Stomach smooth muscle (tissue), 2 donors: ENCODE results near the gene ST6GALNAC3.
"Not testable (repeated sequence)": the region's sequence is repeated elsewhere in the genome, so short reads cannot be mapped to it uniquely, and the experiment has no call there.

Experiments used
- H3K27ac ChIP-seq: one replicate; pipeline ENCODE4 v1.7.0; 2013; ENCODE audit warnings: mild to moderate bottlenecking, low read length, inconsistent platforms
- H3K27me3 ChIP-seq, 2 donors: one replicate each; pipeline ENCODE4 v1.7.0; 2013; ENCODE audit warnings: low read length in 2 of 2; ENCODE audit not compliant: insufficient read depth in 2 of 2, control insufficient read depth in 1 of 2
- H3K36me3 ChIP-seq, 2 donors: one replicate each; pipeline ENCODE4 v1.7.0; 2013; ENCODE audit warnings: low read length in 2 of 2; ENCODE audit not compliant: control insufficient read depth in 2 of 2, insufficient read depth in 2 of 2
- H3K4me1 ChIP-seq: one replicate; pipeline ENCODE4 v1.7.0; 2013; ENCODE audit warnings: low read length; ENCODE audit not compliant: control insufficient read depth, insufficient read depth
- H3K4me3 ChIP-seq, 2 donors: one replicate each; pipeline ENCODE4 v1.7.0; 2013; ENCODE audit warnings: low read length in 2 of 2
- H3K9ac ChIP-seq, 2 donors: one replicate each; pipeline ENCODE4 v1.7.0; 2013; ENCODE audit warnings: low read length in 2 of 2, mild to moderate bottlenecking in 1 of 2
- H3K9me3 ChIP-seq, 2 donors: one replicate each; pipeline ENCODE4 v1.7.0; 2013; ENCODE audit warnings: low read length in 2 of 2; ENCODE audit not compliant: control insufficient read depth in 2 of 2
- donor health status: healthy.
- donor health status: Pancreatic carcinoma.

ST6GALNAC3 gene

DNA sequence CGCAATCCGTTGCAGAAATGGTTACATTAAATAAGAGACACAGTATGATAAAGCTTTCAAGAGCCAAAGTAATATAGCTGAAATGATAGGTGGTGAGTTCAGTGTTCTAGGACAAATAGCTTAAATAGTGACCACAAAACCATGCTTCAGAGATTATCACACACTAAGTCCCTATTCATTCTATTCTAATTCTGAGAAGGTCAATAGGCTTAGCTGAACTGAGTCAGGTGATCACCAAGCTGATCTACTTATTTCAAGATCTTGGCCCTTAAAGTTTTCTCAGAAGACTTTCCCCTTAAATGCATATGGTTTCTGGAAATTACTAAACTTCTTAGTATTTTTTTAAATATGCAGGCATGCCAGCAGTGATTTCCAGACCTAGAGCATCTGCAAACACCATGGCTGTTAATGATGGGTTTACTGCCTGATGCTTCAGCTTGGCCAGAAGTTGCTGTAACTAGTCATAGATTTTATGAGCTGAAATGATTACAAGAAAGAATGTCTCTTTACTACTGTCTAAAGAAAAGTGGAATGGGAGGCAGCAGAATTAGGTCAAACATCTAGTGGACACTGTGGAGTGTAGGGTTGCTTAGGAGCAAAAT, 242.9 kb downstream of the ST6GALNAC3 start:
- H3K27ac ChIP-seq: no peak overlapping the region
- no peaks in the 10 kb centered on the region for H3K4me1 ChIP-seq
- no peaks in the 10 kb centered on the region for H3K27me3 ChIP-seq
- H3K9ac ChIP-seq: no peak overlapping the region
- no peaks in the 10 kb centered on the region for H3K9me3 ChIP-seq
- H3K36me3 ChIP-seq: no peaks in the 10 kb centered on the region
- no peak overlapping the region for H3K4me3 ChIP-seq

DNA sequence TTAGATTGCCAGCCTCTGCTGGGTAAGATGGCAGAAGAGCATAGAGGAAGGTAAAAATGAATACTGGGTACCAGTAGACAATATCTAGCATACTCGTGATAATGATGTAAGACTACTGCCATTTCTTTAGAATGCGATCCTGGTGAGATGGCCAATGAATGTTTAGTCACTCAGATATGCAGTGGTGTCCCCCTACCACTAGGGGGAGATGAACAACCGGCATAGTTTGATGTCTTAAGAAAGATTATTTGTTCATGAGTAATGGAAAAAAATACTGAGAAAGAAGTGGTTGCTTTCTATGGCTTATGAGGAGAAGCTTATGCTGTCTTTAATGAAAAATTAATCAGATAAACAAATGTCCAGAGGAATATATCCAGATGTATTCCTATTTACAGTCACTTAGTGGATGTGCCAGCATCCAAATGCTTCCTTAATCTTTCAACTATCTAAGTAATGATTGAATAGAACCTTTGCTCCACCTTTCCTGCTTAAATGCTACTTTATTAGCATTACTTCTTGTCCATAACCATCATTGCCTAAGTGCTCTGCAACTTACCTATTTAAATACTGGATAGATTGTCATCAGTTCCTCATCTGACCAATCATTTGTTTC, 256.6 kb downstream of the ST6GALNAC3 start:
- Histone ChIP-seq H3K4me3 (no peak overlapping the region), H3K27me3 (no peaks in the 10 kb centered on the region), H3K9me3 (no peaks in the 10 kb centered on the region), H3K9ac (no peak overlapping the region), H3K27ac (no peak overlapping the region), H3K4me1 (no peaks in the 10 kb centered on the region), H3K36me3 (no peaks in the 10 kb centered on the region)

DNA sequence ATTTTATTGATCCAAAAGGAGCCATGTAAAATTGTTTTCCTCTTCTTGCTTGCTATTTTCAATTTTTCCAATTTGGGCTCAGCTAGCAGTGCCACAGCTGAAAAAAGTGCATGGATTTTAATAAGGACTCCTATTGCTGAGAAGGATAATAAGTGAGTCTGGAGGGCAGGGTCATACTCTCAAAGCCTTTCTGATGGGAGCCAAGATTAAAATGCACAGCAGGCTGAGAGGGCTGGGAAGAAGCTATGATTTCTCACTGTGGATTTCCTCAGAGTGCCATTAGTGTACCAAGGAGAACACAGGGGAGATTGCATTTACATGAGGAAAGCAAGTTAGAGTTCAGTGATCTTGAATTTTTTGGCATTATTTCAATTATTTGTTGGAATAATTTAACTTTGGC, 261.3 kb downstream of the ST6GALNAC3 start:
- Histone ChIP-seq H3K9ac (no peak overlapping the region), H3K27me3 (no peaks in the 10 kb centered on the region), H3K4me1 (peaks cover 9% of the 10 kb centered on the region), H3K27ac (no peak overlapping the region), H3K36me3 (no peaks in the 10 kb centered on the region), H3K9me3 (no peaks in the 10 kb centered on the region), H3K4me3 (no peak overlapping the region)

DNA sequence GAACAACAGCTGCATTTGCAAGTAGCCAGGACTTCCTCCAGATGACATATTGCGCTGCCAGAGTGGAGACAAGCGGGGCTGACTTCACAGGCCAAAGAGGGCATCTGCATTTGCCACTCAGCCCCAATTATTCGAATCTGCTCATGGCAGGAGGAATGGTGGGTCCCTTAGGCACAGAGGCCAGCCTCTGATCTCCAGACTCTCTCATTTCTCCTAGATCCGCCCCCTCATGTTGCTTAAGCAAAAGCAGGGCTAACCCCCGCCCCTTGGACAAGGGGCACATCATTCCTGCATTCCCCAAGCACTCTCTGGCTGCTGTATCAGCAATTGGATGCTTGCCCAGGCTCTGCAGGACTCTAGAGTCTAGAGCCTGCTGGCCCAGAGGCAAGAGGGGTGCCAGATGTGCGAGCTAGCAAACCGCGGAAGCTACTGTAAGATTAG, 262.4 kb downstream of the ST6GALNAC3 start:
- no peaks in the 10 kb centered on the region for H3K27me3 ChIP-seq
- peak overlapping the region in 1 of 2 donors; percentile 40 for H3K4me3 ChIP-seq
- H3K9ac ChIP-seq: no peak overlapping the region

DNA sequence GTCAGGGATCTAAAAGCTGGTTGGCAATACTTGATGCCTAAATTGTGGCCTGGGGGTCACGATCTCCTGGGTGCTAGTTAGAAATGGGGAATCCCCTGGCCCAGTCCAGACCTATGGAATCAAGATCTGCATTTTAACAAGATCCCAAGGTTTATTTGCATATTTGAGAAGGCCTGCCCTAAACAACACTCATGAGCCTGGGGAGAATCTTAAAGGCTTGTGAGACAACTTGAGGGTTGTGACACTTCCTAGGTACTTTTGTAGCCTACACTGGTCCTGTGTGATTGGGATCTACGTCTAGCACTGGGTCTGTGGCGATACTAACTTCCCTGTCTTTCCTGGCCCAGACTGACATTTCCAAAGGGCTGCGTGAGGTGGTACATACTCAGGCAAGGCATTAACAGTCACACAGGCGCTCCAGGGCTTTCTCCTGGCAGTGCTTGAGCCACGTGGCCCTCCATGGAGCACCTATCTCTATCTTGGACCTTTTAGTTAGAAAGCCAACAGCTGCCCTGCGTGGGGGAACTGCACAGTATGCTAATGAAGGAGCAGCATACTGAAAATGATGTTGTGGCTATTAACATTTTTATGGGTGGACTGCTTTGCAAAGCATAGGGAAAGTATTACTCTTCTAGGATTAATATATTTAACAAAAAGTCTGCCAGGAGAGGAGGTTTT, 263.1 kb downstream of the ST6GALNAC3 start:
- H3K4me1 ChIP-seq: peaks cover 9% of the 10 kb centered on the region
- H3K4me3 ChIP-seq: no peak overlapping the region
- no peaks in the 10 kb centered on the region for H3K9me3 ChIP-seq
- no peak overlapping the region for H3K9ac ChIP-seq
- H3K36me3 ChIP-seq: no peaks in the 10 kb centered on the region
- no peaks in the 10 kb centered on the region for H3K27me3 ChIP-seq
- no peak overlapping the region for H3K27ac ChIP-seq

More for the DNA sequence above, 262.4 kb downstream of the ST6GALNAC3 start:
- Histone ChIP-seq H3K36me3 (no peaks in the 10 kb centered on the region), H3K4me1 (peaks cover 9% of the 10 kb centered on the region), H3K27ac (peak overlapping the region; percentile 26), H3K9me3 (no peaks in the 10 kb centered on the region)

DNA sequence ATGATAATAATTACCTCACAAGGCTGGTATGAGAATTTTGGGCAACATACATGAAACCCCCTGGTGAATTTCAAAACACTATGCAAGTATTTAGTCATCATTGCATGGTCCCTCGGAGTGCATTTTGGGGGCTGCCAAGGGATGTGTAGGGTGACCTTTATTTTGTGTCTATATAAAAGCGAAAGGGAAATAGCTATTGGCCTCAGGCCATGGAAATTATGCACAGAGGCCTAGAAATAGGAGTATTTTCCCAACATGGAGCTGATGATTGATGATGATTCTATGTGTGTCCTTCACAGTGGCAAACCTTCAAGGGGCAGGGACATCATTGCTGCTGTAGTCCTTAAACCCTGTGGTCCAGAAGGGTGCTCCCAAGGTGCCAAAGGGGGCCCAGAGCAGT, 265.5 kb downstream of the ST6GALNAC3 start:
- Histone ChIP-seq H3K9ac (no peak overlapping the region), H3K27ac (no peak overlapping the region), H3K27me3 (no peaks in the 10 kb centered on the region), H3K4me1 (peaks cover 9% of the 10 kb centered on the region), H3K36me3 (no peaks in the 10 kb centered on the region), H3K9me3 (no peaks in the 10 kb centered on the region), H3K4me3 (no peak overlapping the region)

DNA sequence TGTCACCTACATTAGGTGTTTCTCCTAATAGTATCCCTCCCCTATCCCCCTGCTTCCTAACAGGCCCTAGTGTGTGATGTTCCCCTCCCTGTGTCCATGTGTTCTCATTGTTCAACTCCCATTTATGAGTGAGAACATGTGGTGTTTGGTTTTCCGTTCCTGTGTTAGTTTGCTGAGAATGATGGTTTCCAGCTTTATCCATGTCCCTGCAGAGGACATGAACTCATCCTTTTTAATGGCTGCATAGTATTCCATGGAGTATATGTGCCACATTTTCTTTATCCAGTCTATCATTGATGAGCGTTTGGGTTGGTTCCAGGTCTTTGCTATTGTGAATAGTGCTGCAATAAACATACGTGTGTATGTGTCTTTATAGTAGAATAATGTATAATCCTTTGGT, 267.3 kb downstream of the ST6GALNAC3 start:
- not testable (repeated sequence) for H3K36me3 ChIP-seq, H3K4me1 ChIP-seq, H3K27ac ChIP-seq, H3K9ac ChIP-seq, H3K27me3 ChIP-seq, H3K9me3 ChIP-seq, H3K4me3 ChIP-seq

DNA sequence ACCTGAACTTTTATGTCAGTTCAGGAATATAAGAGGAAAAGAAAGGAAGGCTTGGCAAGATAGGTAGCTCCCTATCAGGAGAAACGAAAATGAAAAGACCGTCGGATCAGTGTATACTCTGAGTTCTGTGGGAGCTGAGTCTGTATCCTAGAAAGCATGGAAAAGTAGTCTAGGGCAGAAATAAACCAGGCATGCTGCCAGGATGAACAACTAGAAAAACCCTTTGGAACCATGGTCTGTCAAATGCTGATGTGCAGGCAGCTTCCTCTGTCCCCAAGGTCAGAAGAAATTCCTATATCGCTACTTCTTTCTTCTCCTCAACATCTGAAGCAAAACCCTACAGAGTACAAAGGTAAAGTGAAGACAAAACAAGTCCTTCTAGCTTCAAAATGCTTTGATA, 268.8 kb downstream of the ST6GALNAC3 start:
- H3K9me3 ChIP-seq: no peaks in the 10 kb centered on the region
- no peaks in the 10 kb centered on the region for H3K36me3 ChIP-seq
- H3K4me3 ChIP-seq: peak overlapping the region in 1 of 2 donors; percentile 17
- H3K27ac ChIP-seq: no peak overlapping the region
- H3K4me1 ChIP-seq: no peaks in the 10 kb centered on the region
- H3K27me3 ChIP-seq: no peaks in the 10 kb centered on the region
- H3K9ac ChIP-seq: no peak overlapping the region

DNA sequence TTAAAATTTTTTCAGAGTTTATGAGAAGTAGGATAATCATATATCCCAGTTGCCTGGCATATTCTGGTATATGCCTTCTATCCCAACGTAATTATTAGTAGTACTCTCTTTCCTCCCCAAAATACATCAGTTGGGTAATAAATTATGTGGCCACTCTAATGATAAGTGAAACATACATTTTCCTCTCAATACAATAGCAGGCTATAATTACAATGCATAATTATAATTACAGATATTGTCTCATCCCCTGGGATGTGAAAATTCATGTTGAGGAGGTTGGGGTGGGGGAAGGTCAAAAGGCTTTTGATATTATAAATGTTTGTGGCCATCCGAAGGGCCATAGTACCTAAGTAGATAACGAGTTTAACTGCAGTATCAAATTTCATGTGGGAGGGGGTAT, 277.1 kb downstream of the ST6GALNAC3 start:
- H3K36me3 ChIP-seq: no peaks in the 10 kb centered on the region
- no peaks in the 10 kb centered on the region for H3K27me3 ChIP-seq
- no peak overlapping the region for H3K4me3 ChIP-seq
- no peaks in the 10 kb centered on the region for H3K4me1 ChIP-seq
- no peak overlapping the region for H3K27ac ChIP-seq
- no peak overlapping the region for H3K9ac ChIP-seq
- H3K9me3 ChIP-seq: no peaks in the 10 kb centered on the region

DNA sequence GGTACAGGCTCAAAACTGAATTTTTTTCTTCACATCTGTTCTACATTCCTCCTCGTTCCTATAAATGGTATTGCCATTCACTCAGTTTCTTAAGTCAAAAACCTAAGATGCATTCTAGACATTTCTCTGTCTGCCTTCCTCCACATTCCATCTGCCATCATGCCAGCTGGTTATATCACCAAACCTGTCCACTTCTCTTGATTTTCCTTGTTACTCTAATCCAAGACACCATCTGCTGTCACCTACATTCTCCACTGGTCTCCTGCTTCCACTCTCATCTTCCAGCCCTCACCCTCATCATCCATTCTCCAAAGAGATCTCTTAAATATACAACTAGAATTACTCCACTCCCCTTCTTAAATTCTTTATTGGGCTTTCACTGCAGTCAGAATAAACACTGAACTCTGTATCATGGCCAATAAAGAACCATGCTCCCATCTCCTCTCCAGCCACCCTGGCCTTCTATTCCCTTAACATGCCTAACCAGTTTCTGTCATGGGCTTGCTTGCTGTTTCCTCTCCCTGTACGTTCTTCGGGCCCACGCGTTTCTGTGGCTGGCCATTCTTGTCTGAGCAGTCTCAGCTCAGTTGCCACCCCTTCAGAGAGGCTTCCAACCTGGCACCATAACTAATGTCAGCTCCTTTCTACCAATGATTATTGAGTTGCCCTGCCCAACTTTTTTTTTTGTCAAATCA, 278.3 kb downstream of the ST6GALNAC3 start:
- no peak overlapping the region for H3K4me3 ChIP-seq
- H3K27me3 ChIP-seq: no peaks in the 10 kb centered on the region
- no peaks in the 10 kb centered on the region for H3K4me1 ChIP-seq
- H3K9me3 ChIP-seq: no peaks in the 10 kb centered on the region
- no peak overlapping the region for H3K27ac ChIP-seq
- no peak overlapping the region for H3K9ac ChIP-seq
- H3K36me3 ChIP-seq: no peaks in the 10 kb centered on the region
